Hematopoietic multipotent progenitor cell treated with erythropoietin and hydrocortisone succinate and interleukin-3 and kit ligand, for 15 days (in vitro differentiated cells): ENCODE data around the gene TMEM125.

Source experiments
- DNase-seq: peaks from one replicate; pipeline ENCODE4 v3.0.0-alpha.2; 2015; ENCODE audit warnings: low spot score

Gene TMEM125

DNA sequence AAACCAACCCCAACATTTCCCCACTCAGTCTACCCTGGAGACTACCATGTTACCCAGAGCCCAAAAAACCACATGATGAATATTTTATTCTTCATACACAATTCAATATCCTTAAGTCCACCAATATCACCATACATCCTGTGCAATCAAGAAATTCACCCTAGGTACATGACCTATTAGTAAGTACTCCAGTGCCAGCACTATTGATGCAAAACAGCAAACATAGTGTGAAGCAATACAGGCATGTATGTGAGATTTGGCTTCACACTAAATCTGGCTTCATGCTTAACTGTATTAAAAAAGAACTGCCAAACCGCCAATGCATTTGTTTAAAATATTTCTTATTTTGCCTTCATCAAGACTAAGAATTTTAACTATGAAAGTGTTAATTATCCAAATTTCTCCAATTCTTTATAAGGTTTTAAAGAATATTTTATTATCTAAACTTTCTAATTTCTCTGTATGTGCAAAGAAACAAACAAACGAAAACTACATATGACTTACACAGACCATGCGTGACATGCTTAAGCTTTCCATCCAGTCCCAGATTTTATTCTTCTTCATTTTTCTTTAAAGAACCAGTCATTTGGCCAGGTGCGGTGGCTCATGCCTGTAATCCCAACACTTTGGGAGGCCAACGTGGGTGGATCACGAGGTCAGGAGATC lies 22.4 kb upstream of the TMEM125 start:
- no peak for DNase-seq

GRCh38 chr1:43250351-43250761 lies 19.4 kb upstream of the TMEM125 start:
- no peak for DNase-seq

DNA sequence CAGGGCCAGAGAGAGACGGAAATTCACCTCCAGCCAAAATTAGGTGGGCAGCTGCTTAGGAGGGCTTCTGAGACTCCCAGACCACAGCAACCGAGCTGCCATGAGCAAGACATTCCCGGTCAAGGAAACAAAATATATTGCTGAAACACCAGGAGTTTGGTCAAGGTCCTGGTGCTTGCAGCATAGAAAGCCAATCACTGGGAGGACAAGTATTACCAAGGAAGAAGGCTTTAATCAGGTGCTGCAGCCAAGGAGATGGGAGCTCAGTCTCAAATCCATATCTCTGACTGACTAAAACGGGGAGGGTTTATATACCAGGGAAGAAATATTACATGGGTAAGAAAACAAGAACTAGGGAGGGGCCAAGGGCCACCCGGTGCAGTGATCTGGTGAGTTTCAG lies 18.8 kb upstream of the TMEM125 start:
- no peak for DNase-seq

- no peak for DNase-seq
These were observed 17.6 kb upstream of the TMEM125 start for GRCh38 chr1:43252225-43252624.

GRCh38 chr1:43253173-43253572 lies 16.6 kb upstream of the TMEM125 start:
- no peak for DNase-seq

GRCh38 chr1:43253876-43254275 lies 15.9 kb upstream of the TMEM125 start:
- DNase-seq, result no peak

DNA sequence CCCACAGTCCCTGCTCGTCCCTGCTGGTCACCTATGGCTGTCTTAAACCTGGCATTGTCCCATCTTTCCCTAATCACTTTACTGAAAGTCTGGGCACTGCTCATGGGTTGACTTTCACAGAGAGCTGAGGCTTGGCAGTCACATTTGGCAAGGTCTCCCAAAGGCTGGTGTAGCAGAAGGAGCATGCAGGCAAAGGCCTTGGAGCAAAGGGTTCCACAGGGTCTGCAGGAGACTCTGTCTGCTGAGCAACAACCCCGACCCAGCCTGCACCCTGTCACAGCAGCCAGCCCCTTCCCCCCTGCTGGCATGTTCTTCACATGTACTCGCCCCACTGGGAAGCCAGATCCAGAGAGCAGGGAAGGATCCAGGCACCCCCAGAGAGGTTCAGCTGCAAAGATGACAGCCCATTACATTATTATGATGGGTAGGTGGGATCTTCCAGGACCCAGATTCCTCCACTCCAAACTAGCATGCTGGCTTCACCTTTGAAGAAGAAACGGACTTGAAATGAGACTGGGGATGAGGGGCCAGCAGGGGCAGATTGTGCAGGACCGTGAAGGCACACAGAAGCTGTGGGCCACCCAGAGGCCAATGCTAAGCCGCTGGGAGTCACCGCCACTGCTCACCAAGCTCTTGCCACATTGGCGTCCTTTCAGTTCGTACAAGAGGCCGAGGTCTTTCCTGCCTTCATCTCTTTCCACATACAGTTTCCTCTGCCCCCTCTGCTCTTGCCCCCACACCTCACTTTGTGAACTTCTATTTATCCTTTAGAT lies 14.2 kb upstream of the TMEM125 start:
- no peak for DNase-seq

DNA sequence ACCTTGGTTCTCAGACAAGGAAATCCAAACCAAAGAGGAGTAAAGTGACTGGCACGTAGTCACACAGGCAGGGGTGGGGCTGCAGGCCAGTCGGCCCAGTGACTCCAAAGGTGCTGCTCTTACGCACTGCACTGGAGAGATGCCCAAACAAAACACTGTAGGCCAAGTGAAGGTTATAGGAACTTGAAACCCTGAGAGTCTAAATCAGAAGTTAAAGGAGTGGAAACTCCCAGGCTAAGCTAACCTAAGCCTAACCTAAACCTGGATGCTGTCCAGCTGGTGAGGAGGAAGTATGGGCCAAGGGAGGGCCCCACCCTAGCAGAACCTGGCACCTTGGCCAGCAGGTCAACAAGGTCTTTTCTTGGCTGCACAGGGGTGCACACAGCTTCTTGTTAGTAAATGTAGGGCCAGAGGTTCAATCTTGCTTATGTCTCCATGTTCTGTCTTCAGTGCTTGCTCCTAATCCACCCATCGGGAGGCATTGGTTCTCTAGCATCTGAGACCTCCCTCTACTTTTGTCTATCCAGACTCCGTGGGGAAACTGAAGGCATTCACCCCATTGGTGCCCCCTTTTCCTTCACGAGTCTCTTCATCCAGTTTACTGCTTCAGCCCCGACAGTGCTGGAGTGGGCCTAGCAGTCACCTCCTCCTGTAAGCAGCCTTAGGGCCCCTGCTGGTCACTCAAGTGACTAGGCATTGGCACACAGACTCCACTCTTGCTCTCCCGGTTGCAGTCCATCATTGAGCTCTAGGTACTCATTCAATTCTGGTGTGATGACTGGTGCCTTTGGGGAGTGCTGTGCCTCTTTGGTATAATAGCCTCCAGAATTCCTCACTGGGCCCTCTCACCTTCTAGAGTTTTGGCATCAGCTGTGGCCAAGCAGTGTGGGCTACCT lies 12.9 kb upstream of the TMEM125 start:
- no peak for DNase-seq

DNA sequence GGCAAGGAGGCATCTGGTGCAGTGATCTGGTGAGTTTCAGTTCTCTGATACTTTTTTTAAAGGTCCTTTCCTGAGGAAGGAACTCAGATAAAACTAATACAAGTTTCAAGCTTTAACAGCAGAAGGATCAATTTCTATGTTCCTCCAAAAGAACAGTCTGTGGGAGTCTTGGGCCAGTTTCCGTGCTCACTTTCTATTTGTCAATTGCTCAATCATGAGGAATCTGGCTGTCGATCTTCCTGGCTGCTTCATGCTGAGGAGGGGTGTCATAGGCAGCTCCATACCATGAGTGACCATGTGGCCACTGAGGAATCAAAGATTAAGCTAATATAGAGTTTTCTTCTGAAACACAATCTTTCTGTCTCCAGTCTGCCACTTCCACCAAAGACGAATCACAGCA lies 11.4 kb upstream of the TMEM125 start:
- no peak for DNase-seq

DNA sequence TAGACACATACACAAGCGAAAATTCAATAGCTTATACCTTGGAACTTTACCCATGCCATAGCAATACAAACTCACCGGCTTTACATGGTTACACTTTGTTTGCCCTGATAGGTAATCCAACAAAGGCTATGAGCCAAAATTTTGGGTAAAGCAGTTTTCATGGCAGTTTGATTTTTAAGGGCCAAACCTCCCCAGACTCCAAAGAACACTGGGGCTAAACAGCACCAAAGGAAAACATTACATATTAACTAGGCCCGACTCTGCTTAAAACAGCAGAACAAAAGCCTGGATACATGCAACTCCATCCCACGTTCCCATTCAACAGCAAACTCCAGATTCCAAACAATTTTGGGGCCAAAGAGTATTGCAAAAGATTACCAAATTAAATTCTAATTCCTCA lies 4.4 kb upstream of the TMEM125 start:
- no peak for DNase-seq

- DNase-seq, result no peak
These were observed 2.9 kb upstream of the TMEM125 start for GRCh38 chr1:43266881-43267280.

DNA sequence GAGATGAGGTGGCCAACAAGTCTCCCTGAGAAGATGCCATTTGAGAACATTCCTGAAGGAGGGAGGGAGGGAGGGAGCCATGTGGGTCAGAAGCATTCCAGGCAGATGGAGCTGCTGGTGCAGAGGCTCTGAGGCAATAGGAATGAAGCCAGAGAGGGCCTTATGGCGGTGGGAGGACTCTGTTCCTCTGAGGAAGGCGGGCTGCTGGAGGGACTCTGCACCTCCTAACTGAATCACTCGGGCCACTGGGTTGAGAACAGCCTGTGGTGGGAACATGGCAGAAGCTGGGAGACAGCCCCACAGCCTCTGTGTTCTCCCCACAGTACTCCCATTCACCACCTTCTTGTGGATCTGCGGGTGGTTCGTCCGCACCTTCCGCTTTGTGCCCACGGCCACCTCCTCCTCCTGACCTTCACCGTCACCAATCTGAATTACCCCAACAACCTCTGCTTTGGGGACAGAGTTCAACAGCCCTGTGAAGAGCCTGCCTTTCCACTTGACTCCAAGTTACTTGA lies 2.4 kb upstream of the TMEM125 start:
- DNase-seq, result no peak

GRCh38 chr1:43267818-43268425 lies 1.9 kb upstream of the TMEM125 start:
- no peak for DNase-seq

GRCh38 chr1:43270421-43271095 lies 775 bp downstream of the TMEM125 start:
- no peak for DNase-seq

GRCh38 chr1:43271186-43272118 lies 1.7 kb downstream of the TMEM125 start:
- DNase-seq, result no peak

- no peak for DNase-seq
These were observed 2.4 kb downstream of the TMEM125 start for GRCh38 chr1:43272161-43272560.

DNA sequence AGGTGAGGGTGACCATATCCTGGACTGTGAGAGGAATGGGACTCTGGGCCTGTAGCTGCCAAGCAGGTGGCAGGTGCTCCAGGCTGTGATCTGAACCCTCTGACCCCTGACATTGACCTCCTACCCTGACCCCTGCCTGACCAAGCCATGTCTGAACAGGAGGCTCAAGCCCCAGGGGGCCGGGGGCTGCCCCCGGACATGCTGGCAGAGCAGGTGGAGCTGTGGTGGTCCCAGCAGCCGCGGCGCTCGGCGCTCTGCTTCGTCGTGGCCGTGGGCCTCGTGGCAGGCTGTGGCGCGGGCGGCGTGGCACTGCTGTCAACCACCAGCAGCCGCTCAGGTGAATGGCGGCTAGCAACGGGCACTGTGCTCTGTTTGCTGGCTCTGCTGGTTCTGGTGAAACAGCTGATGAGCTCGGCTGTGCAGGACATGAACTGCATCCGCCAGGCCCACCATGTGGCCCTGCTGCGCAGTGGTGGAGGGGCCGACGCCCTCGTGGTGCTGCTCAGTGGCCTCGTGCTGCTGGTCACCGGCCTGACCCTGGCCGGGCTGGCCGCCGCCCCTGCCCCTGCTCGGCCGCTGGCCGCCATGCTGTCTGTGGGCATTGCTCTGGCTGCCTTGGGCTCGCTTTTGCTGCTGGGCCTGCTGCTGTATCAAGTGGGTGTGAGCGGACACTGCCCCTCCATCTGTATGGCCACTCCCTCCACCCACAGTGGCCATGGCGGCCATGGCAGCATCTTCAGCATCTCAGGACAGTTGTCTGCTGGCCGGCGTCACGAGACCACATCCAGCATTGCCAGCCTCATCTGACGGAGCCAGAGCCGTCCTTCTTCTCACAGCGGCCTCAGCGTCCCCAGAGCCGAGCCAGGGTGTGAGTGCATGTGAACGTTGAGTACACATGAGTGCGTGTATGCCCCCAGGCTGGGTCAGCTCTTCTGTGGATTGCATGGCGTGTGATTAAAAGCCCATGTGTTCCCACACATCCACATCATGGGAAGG lies 3.1 kb downstream of the TMEM125 start:
- no peak for DNase-seq

GRCh38 chr1:43273708-43274107 lies 3.9 kb downstream of the TMEM125 start:
- no peak for DNase-seq
